Measurements from ENCODE around the gene EID3.
"Not testable (repeated sequence)": the region's sequence is repeated elsewhere in the genome, so short reads cannot be mapped to it uniquely, and the experiment has no call there.

EID3 gene

GRCh38 chr12:104314242-104314614 is 10.7 kb downstream of the EID3 start:
- no peak for DNase-seq

DNA sequence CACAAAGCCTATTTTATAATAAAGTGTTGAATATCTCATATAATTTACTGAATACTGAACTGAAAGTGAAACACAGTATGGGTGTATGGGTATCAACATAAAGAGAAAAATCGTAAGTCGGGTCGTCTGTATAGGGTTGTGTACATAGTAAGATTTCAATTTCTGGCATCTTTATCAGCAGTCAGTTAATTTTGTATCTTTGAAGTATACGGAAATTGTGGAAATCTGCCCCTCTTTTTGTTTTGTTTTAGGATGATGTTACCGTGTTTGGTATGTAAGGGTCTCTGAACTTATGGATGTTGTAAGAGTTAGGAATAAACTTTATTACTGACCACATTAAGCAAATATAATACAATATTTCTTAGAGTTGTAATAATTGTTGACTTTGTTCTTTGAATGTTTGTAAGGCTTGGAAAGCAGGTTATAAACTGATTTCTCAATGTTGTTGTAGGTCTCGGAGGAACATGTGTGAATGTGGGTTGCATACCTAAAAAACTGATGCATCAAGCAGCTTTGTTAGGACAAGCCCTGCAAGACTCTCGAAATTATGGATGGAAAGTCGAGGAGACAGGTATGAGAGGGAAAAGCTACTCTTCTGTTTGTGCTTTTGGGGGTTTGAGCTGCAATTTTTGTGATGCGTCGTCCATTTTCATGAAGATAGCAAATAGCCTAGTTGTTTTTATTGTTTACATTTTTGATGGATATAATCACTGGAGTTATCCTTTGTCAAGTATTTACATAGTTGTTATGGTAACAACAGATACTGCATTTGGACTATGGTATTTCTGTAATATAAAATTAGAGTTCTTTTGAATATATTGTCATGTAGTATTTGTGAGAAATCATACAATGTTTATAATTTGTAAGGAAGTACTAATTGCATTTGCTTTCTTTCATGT is 12.0 kb downstream of the EID3 start:
- DNase-seq: no peak

GRCh38 chr12:104316936-104317335 is 13.4 kb downstream of the EID3 start:
- DNase-seq: no peak

DNA sequence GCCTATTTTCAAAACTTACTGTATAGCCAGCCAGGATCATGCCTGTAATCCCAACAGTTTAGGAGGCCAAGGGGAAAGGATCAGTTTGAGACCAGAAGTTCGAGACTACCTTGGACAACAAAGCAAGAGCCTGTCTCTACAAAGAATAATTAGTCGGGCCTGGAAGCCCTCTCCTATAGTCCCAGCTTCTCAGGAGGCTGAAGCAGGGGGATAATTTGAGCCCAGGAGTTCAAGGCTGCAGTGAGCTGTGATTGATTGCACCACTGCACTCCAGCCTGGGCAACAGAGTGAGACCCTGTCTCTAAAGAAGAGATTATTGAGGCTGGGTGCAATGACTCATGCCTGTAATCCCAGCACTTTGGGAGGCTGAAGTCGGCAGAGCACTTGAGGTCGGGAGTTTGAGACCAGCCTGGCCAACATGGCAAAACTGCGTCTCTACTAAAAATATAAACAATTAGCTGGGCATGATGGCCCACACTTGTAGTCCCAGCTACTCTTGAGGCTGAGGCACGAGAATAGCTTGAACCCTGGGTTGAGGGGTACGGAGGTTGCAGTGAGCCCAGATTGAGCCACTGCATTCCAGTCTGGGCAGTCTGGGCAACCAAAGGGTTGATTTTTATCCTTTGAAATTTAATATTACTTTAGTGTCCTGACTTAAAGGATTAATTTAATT is 14.1 kb downstream of the EID3 start:
- DNase-seq: no peak

- no peak for DNase-seq
These were observed 15.5 kb downstream of the EID3 start for GRCh38 chr12:104319028-104319427.

DNA sequence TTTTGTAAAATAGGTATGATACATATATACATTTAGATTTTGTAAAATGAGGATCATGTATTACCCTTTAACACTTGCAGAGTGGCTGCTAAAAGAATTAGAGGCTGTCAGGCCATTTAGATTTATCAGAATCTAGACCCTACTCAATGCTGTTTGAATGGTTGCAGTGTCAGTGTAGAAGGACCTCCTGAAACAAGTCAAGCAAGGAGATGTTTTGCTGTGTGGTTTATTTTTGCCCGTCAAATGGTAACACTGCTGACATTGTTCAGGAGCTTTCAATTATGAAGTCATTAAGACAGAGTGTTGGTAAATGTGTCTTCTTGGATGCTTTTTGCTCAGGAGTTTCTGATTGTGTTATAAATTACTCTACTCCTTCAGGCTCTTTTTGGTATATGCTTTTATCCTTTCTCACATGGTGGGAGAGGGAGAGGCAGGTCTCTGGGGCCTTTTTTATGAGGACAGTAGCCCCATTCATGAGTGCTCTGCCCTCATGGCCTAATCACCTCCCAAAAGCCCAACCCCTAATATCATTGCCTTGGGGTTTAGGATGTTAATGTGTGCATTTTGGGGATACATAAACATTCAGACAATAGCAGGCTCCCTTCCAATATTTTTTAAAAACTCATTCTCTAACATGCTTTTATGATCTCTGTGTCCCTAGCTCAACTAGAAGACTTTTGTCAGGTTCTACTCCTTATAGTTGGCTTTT is 16.5 kb downstream of the EID3 start:
- no peak for DNase-seq

DNA sequence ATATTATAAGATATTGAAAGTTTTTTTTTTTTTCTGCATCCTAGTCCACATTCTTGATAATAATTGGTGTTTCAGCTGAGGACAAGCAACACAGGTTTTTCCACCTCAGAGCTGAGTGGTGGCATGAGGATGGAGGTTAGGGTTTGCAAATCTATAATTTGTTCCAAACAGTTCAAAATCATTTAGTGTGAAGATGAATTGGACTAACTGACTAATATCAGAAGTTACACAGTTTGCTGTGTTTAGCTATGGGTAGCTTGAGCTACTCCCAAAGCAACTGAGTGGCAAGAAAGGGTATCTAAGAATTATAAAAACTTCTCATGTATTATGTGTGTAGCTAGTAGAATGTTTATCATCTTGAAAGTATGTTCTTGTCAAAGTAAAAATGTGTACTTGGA is 17.1 kb downstream of the EID3 start:
- no peak for DNase-seq

DNA sequence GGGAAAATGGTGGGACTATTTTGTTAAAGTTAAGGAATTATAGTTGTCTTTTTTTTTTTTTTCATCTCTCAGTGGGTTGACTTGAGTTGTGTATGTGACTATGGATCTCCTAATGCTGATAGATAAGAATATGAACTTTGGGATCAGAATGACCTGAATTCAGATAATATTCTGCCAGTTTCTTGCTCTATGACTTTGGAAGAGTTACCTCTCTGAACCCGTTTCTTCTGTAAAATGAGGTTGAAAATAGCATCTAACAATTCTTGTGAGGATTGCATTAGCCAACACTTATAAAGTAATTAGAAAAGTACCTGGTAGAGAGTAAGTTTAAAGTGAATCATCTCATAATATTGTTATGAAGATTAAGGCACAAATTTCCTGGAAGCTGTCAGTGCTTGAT is 18.4 kb downstream of the EID3 start:
- DNase-seq: no peak

GRCh38 chr12:104322533-104322932 is 19.0 kb downstream of the EID3 start:
- DNase-seq: not testable (repeated sequence)

DNA sequence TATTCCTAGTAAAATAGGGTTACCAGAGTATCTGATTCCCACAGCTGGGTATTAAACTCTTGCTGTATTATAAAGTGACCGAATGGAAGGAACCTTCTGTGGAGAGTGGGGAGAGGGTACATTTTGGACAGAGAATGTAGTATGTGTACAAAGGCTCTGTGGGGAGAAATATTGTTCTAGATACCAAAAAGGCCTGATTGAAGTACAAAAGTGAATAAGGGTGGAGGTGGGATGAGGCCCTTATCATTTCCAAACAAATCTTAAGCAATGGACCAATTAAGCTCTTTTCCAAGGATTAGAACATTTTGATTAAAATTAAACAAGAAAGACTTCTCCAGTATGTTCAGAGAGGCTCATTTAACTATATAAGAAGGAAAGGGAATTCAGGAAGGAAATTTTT is 20.4 kb downstream of the EID3 start:
- DNase-seq: no peak

- not testable (repeated sequence) for DNase-seq
These were observed 24.7 kb downstream of the EID3 start for GRCh38 chr12:104328278-104328677.

- DNase-seq: no peak
These were observed 25.3 kb downstream of the EID3 start for GRCh38 chr12:104328790-104329189.

- DNase-seq: no peak
These were observed 26.4 kb downstream of the EID3 start for GRCh38 chr12:104329707-104330532.

GRCh38 chr12:104331376-104331775 is 27.8 kb downstream of the EID3 start:
- no peak for DNase-seq

DNA sequence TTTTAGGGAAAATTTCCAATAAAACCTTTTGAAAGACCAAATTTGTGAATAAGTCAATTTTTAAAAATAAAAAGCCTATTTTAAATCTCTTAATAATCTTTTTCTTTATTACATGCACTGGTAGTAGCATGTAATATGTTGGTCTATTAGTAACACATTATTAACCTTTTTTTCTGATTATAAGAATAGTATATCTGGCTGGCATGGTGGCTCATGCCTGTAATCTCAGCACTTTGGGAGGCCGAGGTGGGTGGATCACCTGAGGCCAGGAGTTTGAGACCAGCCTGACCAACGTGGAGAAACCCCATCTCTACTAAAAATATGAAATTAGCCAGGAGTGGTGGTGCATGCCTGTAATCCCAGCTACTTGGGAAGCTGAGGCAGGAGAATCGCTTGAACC is 28.7 kb downstream of the EID3 start:
- not testable (repeated sequence) for DNase-seq

- no peak for DNase-seq
These were observed 30.2 kb downstream of the EID3 start for GRCh38 chr12:104333692-104334255.

DNA sequence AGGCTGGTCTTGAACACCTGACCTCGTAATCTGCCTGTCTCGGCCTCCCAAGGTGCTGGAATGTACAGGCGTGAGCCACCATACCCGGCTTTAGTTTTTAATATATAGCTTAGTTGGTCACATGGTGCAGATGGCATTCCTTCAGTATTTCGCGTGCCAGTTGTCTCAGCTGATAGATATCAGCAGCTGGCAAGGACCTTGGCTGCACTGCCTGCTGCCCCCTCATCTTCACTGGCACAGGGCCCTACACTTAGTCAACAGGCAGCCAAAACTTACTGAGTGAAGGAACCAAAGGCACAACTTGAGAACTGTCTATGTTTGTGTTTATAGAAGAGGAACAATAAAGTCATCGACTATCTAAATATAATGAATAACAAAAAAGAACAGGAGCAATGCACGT is 31.0 kb downstream of the EID3 start:
- DNase-seq: no peak

DNA sequence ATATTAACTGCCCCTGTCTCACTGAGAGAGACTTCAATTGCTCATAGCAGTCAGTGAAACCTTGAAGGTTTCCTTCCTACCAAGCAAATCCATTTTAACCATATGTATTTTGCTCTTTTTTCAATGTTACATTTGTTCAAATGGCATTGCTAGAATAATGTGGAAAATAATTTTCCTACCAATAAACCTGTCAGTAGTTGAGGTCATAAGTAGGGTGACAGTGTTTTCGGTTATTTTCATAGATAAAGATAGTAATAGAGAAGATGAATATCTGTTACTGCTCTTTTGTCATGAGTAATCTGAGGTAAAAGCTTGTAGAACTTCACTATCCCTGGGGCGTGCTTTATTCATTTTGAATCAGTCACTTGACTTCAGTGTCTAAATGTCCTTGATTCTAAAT is 32.6 kb downstream of the EID3 start:
- DNase-seq: no peak

DNA sequence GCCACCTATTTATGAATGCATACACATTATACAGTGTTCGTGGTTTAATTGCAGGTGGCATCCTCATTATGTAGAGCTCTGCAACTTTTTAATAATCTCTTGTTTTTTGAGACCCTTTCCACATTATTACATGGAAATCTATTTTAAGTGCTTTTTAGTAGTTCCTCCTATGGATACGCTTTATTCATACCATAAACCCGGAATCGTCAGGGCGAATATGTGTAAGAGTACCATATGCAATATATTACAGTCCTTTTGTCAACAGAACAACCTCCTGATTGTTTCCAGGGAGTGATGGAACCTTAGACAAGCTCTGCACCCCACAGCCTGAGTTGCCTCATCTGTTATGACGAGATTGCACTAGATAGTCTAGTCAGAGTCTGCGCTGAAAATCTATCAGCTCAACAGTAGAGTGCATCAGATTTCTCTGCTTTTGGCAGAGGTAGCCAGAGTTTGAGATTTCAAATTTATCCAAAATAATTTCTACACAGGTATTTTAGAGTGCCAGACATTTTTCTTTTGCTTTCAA is 33.6 kb downstream of the EID3 start:
- no peak for DNase-seq

GRCh38 chr12:104339663-104340062 is 36.1 kb downstream of the EID3 start:
- DNase-seq: no peak

DNA sequence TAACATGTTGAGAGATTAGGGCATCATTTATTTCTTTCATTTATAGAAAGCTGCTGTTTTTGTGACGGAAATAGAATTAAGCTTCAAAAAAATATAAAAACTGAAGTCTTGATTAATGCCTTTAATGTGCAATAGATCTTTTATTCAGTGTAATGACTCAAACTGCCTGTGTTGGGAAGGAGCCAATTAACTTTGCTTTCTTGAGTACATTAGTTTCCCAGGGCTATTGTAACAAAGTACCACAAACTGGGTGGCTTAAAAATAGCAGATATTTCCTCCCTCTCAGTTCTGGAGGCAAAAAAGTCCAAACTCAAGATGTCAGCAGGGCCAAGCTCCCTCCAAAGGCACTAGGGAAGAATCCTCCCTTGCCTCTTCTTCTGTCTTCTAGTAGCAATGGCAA is 36.6 kb downstream of the EID3 start:
- no peak for DNase-seq

DNA sequence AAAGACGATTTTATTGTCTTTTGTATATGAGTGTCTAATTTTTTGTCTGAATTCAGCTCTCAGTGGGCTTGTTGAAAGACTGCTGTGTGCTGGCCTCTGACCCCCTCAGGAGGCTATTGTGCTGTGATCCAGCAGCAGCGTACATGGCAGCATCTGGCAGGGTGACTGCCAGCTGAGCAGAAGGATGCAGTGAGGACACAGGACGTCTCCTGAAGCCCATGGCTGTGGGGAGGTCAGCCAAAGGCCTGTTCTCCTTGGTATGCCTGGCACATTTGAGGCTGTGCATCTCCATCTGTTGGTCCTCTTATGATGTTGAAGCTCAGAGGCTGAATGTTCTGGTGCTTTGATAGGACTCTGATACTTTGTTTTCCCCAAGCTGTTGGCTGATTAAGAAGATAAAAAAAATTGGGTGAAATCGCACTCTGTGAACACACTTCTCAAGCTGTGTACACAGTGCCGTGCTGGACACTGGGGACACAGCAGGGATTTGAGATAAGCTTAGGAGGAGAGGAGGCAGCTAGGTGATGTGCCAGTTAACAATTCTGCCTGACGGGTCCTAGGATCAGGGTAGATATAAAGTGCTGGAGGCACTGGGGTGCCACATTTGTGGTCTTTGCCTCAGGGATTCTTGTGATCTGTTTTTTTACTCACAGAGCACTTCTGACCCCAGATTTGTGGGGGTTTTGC is 37.5 kb downstream of the EID3 start:
- DNase-seq: no peak
